ENCODE results near the gene APOL5.
A peak's percentile ranks its signal among the peaks of the same experiment; 100 is the strongest.
"Not testable (repeated sequence)": the region's sequence is repeated elsewhere in the genome, so short reads cannot be mapped to it uniquely, and the experiment has no call there.

The APOL5 gene, protein sequence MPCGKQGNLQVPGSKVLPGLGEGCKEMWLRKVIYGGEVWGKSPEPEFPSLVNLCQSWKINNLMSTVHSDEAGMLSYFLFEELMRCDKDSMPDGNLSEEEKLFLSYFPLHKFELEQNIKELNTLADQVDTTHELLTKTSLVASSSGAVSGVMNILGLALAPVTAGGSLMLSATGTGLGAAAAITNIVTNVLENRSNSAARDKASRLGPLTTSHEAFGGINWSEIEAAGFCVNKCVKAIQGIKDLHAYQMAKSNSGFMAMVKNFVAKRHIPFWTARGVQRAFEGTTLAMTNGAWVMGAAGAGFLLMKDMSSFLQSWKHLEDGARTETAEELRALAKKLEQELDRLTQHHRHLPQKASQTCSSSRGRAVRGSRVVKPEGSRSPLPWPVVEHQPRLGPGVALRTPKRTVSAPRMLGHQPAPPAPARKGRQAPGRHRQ

DNA sequence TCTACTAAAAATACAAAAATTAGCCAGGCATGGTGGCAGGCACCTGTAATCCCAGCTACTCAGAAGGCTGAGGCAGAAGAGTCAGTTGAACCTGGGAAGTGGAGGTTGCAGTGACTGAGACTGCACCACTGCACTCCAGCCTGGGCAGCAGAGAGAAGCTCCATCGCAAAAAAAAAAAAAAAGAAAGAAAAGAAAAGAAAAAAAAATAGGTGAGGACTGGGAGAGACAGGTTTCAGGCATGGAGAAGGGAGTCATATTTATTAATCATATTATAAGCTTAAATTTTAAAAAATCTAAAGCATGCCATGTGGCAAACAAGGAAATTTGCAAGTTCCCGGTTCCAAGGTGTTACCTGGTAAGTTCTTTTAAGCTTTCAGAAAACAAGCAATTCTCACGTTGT, at the start of gene APOL5:
Gene APOL5 (plus strand): TSS at position 301 of the 400 bp plus-strand sequence. CDS start 0 bp downstream, at position 301.
- DNase-seq (ENCODE audit: low read depth in 2 of 2), result no peak

DNA sequence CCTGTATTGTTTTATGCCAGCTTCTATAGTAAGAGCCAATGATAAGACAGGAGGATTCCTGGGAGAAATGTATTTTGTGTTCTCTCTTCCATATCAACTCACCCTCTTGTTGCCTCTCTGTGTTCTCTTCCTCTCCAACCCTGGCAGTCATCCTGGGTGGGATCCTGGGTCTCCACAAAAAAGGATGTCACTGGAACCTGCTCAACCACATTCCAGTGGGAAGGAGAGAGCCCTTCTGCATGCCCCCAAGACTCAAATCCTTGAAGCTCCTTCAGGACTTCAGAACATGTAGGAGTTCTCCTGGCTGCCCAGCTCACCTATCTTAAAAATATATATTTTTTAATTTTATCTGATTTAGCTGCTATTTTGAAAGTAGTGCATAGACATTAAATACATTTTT, 43.3 kb upstream of the APOL5 start:
- DNase-seq (ENCODE audit: low read depth in 2 of 2), result no peak

DNA sequence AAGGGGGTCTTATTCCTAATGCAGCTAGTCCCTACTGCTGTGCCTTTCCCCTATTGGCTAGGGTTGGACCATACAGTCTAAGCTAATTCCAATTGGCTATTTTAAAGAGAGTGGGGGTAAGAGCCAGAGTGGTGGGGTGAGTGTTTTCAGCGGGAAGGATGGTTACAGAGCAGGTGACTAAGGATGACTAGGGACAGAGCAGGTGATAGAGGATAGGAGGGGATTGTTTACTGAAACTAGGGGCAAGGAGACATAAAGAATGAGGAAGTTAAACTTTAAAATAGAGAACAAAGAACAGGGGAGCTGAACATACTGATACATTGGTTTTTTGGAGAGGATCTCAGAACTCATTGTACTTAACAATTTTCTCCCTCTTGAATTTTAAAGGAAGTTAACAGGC, 41.6 kb upstream of the APOL5 start:
- DNase-seq (ENCODE audit: low read depth in 2 of 2), result not testable (repeated sequence)

DNA sequence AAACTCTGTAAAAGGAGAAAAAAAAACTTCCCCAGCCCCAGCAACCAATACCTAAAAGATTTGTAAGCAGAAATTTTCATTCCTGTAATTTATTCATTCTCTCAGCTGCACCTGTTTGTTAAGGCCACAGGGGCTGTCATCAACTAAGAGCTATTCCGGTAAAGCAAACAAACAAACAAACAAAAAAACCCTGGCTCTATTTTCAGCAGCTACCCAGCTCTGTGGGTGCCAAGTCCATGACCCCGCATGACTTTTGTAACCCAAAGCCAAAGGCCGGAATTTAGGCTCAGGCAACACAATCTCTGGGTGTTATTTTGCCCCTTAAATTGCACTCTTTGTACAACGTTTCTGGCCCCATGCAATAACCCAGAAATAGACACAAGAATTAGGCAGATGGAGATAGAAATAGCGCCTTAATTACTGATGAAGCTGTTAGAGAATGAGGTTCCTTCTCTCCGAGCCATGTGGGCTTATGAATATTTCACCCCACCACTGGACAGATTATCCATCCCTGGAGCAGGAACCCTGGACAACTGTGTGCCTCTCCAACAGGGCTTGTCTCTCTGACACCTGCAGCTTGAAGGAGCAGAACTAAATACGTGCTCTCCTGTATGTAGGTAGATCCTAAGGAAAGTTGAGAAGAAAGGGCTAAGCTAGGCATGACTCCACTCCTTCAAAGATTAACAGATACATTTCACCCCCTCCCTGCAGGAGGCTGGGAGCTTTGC, 40.0 kb upstream of the APOL5 start:
- no peak for DNase-seq (ENCODE audit: low read depth in 2 of 2)

DNA sequence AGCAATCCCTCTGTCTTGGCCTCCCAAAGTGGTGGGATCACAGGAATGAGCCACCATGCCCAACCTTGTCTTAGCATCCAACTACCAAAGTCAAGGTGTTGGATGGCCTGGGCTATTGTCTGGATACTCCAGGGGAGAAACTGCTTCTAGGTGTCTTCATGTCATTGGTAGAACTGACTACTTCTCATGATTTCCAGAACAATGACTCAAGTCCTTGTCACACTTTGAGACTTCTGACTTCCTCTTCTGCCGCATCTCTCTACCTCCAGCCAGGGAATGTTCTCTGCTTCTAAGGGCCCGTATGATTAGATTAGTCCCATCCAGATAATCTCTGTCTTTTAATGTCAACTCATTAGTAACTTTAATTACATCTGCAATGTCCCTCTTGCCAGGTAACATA, 38.8 kb upstream of the APOL5 start:
- DNase-seq (ENCODE audit: low read depth in 2 of 2), result no peak

DNA sequence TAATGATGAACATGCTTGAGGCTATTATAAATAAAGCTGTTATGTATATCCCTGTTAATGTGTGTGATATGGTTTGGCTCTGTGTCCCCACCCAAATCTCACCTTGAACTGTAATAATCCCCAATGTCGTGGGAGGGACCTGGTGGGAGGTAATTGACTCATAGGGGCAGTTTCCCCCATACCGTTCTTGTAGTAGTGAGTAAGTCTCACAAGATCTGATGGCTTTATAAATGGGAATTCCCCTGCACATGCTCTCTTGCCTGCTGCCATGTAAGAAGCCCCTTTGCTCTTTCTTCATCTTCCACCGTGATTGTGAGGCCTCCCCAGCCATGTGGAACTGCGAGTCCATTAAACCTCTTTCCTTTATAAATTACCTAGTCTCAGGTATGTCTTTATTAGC, 38.2 kb upstream of the APOL5 start:
- DNase-seq (ENCODE audit: low read depth in 2 of 2), result peak; percentile 36 to 60

DNA sequence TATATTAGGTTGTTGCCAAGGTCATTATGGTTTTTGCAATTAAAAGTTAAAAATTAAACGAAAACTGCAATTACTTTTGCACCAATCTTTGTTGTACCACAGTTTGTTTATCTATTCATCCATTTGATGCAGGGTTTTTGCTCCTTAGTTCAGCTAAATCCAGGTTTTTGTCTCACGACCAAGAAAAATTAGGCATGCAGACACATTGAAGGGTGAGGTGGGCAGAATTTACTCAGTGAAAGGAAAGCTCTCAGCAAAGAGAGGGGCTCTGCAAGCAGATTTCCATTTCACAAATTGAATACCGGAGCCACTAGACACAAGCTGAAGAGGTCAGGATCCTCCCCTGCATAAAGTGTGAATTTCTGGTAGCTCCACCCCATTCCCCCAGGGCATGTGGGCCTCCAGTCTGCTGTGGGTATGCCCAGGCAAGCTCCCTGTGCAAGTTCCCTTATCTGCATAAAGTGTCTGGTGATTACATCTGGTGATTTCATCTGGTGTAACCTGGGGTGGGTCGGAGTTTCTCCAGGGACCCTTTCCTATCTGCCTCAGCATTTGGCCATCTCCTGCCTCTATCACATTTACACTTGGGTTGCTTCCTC, 36.1 kb upstream of the APOL5 start:
- DNase-seq (ENCODE audit: low read depth in 2 of 2), result no peak

DNA sequence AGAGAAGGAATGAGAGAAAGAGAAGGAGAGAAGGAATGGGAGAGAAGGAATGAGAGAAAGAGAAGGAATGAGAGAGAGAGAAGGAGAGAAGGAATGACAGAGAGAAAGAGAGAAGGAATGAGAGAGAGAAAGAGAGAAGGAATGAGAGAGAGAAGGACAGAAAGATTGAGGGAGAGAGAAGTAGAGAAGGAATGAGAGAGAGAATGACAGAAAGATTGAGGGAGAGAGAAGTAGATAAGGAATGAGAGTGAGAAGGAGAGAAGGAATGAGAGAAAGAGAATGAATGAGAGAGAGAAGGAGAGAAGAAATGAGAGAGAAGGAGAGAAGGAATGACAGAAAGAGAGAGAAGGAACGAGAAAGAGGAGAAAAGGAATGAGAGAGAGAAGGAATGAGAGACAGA, 34.1 kb upstream of the APOL5 start:
- DNase-seq (ENCODE audit: low read depth in 2 of 2), result no peak

DNA sequence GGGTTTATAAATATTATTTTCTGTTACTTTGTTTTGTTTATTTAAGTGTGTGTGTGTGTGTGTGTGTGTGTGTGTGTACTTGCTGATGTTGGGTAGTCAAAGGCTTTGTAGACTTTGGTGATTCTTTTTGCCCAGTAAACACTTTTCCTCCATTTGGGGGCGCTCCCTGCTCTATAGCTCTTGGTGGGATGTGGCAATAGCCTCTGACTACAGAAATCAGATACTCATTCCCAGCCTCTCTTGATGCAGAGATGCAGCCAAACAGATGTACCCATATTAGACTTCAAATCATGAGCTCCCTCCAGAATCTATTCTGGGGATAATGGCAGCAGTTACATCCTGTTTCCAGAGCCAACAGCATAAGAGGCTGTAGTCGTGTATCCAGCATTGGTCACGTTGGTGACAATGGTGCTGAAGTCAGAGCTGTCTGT, 33.4 kb upstream of the APOL5 start:
- no peak for DNase-seq (ENCODE audit: low read depth in 2 of 2)

DNA sequence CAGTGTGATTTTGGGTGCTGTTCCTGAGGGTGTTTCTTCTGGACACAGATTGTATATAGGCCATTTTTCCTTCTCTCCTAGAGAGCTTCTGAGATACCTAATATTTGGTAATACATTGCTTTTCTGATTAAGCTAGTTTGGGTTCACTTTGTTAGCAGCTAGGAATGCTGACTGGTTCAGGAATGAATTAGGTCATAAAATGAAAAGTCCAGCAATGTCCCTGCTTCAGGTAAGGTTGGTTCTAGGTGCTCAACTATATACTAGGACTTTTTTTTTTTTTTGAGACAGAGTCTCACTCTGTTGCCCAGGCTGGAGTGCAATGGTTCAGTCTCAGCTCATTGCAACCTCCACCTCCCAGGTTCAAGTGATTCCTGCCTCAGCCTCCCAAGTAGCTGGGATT, 32.9 kb upstream of the APOL5 start:
- DNase-seq (ENCODE audit: low read depth in 2 of 2), result no peak

DNA sequence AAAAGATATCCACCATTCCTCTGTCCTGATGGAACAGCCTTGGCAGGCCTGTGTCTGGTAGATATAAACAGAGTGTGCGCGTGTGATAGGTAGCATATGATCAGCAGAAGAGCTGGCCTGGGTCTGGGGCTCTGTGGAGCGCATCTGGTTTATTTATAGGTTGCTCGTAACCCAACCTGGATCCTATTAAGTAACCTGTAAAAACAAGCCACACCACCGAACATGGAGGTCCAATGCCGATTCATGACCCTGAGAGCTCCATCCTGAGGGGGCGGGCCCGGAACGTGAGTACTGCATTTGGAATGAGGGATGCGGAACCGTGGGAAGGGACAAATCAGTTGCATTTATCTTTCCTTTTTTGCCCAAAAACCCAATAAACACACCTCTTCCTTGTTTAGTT, 31.9 kb upstream of the APOL5 start:
- no peak for DNase-seq (ENCODE audit: low read depth in 2 of 2)

DNA sequence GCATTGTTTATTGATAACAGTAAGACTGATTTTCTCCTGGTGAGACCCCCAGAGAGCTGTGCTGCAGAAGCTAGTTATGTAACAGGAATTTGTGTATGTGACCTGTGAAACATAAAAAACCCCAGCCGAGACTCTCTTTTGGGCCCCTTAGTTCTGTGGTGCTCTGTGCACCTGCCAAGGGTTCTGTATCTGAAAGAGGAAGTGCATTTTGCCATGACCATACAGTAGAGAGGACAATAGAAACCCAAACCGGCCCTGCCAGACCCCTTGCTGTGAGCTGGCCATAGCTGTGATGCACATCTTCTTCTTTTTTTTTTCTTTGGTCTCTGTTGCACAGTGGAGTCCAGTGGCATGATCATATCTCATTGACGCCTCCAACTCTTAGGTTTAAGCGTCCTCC, 31.4 kb upstream of the APOL5 start:
- no peak for DNase-seq (ENCODE audit: low read depth in 2 of 2)

DNA sequence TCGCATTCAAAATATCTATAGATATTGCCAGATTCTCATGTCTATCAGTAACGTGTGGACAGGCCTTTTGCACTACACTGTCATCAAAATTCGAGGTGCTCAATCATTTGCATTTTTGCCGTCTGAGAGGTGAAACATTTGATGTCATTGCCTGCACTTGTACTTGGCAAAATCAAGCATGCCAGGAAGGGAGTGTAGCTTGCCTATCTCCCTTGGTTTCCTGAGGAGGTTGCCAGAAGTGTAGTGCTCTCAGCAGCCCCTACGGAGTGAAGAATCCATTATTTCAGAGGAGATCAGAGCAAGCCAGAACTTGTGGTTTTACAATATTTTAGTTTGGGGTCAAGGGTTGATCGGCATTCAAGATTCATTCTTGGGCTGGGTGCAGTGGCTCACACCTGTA, 30.2 kb upstream of the APOL5 start:
- no peak for DNase-seq (ENCODE audit: low read depth in 2 of 2)

DNA sequence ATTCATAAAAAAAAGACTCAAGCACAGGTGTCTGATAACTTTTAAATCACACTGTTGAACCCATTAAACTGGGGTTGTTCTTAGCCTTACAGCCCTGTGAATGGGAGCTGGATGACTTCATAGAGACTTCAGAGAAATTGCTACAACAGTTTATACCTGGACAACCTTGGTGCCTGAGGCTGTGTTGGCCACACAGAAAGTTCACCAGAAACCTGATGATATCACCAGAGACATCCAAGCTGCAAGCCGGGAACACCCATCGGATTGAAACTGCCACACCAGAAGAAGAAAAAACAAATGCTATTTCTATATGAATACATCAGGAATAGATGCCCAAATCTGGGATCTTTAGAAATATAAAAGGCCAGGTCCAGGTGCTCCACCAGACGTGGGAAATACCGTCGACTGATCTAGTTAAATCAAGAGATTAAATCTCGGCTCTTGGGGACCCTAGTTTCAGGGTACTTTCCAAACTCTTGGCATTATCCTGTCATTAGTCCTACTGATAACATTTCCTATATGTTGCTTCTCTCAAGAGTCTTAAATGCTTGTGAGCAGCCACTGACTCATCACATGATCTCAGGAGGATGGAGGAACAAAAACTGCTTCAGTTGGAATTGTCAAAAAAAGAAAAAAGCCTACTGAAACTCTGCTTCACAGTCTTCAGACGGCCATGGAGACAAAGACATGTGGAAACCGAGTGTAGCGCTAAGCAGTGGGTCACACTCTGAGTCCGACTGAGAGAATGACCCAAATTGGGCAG, 28.6 kb upstream of the APOL5 start:
- no peak for DNase-seq (ENCODE audit: low read depth in 2 of 2)

DNA sequence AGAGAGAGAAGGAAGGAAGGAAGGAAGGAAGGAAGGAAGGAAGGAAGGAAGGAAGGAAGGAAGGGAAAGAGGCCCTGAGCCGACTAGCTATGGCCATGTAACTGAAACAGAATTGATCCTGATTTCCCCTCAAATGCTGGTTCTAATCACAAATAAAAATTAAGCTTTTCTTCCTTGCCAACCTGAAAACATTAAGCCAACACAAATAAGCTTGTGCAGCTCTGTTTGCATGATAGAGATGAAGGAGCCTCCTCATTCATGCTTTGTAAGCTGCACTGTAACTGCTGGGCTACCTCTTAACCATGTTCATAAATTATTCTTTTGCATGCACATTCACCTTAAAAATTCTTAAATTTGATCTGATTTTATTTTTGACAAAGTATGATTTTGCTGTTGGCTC, 27.7 kb upstream of the APOL5 start:
- DNase-seq (ENCODE audit: low read depth in 2 of 2), result no peak

DNA sequence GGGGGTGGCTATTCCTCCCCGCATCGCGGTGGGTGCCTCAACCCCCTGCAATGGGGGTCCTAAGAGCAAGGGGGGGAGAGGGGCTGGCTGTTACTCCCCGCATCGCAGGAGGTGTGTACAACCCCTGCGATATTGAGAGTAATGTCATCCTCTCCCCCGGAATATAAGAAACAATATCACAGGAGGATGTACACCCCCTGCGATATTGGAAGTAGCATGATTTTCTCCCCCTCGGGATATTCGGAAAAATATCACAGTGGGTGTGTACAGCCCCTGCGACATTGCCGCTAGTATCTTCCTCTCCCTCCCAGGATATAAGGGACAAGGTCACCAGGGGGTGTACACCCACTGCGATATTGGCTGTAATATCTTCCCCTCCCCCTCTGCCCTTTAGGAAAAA, 22.5 kb upstream of the APOL5 start:
- DNase-seq (ENCODE audit: low read depth in 2 of 2), result no peak

DNA sequence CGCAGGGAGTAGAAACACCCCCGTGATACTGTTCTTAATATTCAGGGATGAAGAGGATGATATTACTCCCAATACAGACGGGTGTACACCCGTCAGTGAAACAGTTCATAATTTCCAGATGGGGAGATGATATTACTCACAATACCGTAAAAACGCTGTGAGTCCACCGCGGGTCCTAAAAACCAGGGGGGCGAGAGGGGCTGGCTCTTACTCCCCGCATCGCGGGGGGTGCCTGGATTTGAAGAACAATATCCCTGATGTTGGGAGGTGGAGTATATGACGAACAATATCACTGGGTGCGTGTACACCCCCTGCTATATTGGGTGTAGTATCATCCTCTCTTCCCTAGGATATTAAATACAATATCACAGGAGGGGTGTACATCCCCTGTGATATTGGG, 20.5 kb upstream of the APOL5 start:
- no peak for DNase-seq (ENCODE audit: low read depth in 2 of 2)

DNA sequence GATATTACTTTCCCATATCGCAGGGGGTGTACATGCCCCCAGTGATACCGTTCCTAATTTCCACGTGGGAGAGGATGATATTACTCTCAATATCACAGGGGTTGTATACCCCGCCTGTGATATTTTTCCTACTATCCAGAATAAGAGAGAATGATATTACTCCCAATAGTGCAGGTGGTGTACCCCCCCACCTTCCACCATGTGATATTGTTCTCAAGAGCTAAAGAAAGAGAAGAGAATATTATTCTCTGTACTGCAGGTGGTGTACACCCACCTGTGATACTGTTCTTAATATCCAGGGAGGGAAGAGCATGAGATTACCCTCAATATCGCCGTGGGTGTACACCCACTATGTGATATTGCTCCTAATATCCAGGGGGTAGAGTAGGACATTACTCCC, 17.8 kb upstream of the APOL5 start:
- not testable (repeated sequence) for DNase-seq (ENCODE audit: low read depth in 2 of 2)

DNA sequence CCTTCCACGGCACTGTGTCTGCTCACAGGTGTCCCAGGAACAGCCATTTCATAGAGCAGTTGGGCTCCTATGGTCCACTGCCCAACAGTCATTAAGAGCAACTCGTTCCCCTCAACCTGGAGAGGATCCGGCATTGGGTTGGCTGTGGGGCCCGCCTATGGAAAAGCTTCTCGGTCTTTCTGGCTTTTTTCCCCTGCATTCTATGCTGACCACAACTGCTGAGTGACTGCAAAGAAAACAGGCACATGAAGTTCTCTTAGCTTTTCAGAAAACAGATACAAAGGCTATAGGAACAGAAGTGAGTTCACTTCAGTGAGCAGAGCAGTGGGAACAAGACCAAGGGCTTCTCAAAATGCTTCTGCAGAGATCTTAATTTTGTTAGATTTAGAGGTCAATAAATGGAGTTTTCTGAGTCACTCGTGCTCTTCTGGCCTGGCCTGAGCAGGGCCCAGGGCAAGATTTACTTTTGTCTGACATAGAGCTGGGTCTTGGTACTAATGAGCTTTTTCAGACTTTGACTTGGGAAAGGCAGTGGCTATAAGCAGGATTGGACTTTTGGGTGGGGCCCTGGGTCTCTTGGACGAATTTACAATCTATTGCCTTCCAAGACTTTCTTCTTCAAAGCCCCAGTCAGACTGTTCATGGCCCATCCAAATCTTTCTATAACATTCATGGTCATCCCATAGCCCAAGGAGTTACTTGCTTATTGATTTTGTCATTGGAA, 13.6 kb upstream of the APOL5 start:
- no peak for DNase-seq (ENCODE audit: low read depth in 2 of 2)

DNA sequence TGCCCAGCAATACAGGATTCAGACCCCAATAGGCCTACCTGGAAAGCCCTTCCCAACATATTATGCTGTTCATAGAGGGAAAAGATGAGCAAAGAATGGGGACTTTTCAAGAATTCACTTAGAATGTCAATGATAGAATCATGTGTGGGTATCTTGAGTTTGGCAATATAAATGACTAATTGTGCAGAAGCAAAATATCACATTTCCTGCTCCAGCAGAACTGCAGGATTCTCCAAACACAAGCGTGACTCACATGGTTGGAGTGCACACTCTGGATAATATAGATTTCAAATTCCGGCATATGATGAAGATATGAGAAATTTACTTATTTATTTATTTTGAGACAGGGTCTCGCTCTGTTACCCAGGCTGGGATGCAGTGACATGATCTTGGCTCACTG, 12.5 kb upstream of the APOL5 start:
- DNase-seq (ENCODE audit: low read depth in 2 of 2), result no peak

DNA sequence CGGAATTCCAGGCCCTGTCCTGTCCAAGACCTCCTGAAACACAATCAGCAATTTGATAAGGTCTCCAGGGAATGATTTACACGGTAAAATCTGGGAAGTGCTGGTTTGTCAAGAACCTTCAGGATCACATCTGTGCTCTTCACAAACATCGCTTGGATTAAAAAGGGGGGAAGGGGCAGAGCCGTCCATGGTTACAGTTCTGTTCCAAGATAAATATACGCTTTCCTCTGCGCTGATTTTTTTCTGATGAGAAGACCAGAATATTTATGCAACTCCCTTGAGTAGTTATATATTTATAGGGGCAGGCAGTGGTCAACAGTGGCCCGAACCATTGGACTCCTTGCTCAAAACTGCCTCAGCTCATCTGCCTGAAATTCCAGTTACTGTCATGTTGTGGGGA, 9.2 kb upstream of the APOL5 start:
- DNase-seq (ENCODE audit: low read depth in 2 of 2), result no peak

Measured in activated CD8-positive, alpha-beta memory T cell treated with anti-CD3 and anti-CD28 coated beads for 4 hours (primary cell).